ENCODE results near the gene PRKN. TPM values are rescaled to one million over a fixed set of nuclear protein-coding genes. Genes with fewer than 3 reads are reported as not detected.

The PRKN gene
- total and polyA plus RNA-seq, 2 donors (not counting 3 experiments of a cell fraction or from before 2014, with no cell fraction given): 0.06 TPM; not detected in 1

DNA sequence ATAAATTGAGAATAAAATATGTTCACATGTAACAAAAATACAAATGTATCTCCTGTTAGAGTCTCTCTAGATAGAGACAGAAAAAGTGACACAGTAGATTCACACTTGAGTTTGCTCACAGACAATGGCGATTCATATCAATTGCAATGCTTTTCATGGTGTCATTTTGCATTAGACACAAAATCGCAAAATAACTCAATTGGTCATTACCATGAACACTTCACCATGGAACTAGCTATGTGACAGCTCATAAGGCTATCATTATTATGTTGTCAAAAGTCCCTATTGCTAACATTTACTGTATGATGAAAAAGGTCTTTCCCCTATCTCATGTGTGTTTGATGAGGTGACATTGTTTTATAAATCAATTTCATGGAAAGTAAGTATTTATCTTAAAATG, 1204.2 kb downstream of the PRKN start:
- no peaks in the 10 kb centered on the region for H3K27me3 ChIP-seq (ENCODE audit: control insufficient read depth in 2 of 2, insufficient read depth in 2 of 2, low read length in 2 of 2)
- H3K9ac ChIP-seq (replicated peaks; ENCODE audit: extremely low read depth, insufficient read depth, low read length): no peak overlapping the region
- ChIA-PET CTCF (no interaction called here), POLR2A (no interaction called here)
- no peak for FAIRE-seq
- H3K4me1 ChIP-seq (ENCODE audit: control insufficient read depth, extremely low read depth, insufficient read depth, low read length): no peaks in the 10 kb centered on the region
- H3K27ac ChIP-seq (ENCODE audit: insufficient read depth, low read depth, low read length): no peak overlapping the region
- H3K9me3 ChIP-seq (replicated peaks; ENCODE audit: control insufficient read depth, insufficient read depth, low read length): no peaks in the 10 kb centered on the region
- H3K4me3 ChIP-seq (replicated peaks in 1 of 3; ENCODE audit: insufficient read depth in 1 of 3, low read depth in 1 of 3, low read length in 3 of 3): no peak overlapping the region
- H4K20me1 ChIP-seq (replicated peaks; ENCODE audit: control insufficient read depth, extremely low read depth, insufficient read depth, low read length): no peaks in the 10 kb centered on the region
- dilution Hi-C loops (cut with MboI; ENCODE audit: extremely low pct_ligation_motif_present, low sequenced_read_pairs): no loop called here
- TF ChIP-seq, protein P1, sequence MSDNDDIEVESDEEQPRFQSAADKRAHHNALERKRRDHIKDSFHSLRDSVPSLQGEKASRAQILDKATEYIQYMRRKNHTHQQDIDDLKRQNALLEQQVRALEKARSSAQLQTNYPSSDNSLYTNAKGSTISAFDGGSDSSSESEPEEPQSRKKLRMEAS (IDR thresholded peaks at IDR 0.05; ENCODE audit: insufficient read depth, insufficient read length): no peak
- no peak for TF ChIP-seq JUN (IDR thresholded peaks at IDR 0.05; ENCODE audit: borderline replicate concordance, insufficient read depth, insufficient read length, low read depth)
- TF ChIP-seq EZH2 (IDR thresholded peaks at IDR 0.05; ENCODE audit: borderline replicate concordance, low read depth, low read length, severe bottlenecking): no peak
- TF ChIP-seq, protein P2, sequence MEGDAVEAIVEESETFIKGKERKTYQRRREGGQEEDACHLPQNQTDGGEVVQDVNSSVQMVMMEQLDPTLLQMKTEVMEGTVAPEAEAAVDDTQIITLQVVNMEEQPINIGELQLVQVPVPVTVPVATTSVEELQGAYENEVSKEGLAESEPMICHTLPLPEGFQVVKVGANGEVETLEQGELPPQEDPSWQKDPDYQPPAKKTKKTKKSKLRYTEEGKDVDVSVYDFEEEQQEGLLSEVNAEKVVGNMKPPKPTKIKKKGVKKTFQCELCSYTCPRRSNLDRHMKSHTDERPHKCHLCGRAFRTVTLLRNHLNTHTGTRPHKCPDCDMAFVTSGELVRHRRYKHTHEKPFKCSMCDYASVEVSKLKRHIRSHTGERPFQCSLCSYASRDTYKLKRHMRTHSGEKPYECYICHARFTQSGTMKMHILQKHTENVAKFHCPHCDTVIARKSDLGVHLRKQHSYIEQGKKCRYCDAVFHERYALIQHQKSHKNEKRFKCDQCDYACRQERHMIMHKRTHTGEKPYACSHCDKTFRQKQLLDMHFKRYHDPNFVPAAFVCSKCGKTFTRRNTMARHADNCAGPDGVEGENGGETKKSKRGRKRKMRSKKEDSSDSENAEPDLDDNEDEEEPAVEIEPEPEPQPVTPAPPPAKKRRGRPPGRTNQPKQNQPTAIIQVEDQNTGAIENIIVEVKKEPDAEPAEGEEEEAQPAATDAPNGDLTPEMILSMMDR (IDR thresholded peaks at IDR 0.05; ENCODE audit: extremely low read depth in 1 of 2, insufficient read depth in 1 of 2, low read depth in 1 of 2, low read length in 2 of 2): no peak
- no peak for TF ChIP-seq POLR2AphosphoS5 (IDR thresholded peaks at IDR 0.05; ENCODE audit: insufficient read depth, low read depth, low read length)
- TF ChIP-seq FOS (IDR thresholded peaks at IDR 0.05; ENCODE audit: borderline replicate concordance, insufficient read depth, low read length): no peak
- no peak for TF ChIP-seq POLR2A (IDR thresholded peaks at IDR 0.05; ENCODE audit: low read depth, low read length)
- no peak for TF ChIP-seq MYC (IDR thresholded peaks at IDR 0.05; ENCODE audit: low read depth, low read length)
- TF ChIP-seq GATA2 (IDR thresholded peaks at IDR 0.05; ENCODE audit: insufficient read depth, insufficient read length, low read depth, low read length): no peak
- no peaks in the 10 kb centered on the region for H3K9me1 ChIP-seq (replicated peaks; ENCODE audit: control insufficient read depth, extremely low read depth, insufficient read depth, low read length)
- intact Hi-C loops (cut with micrococcal nuclease): no loop called here
- no peaks in the 10 kb centered on the region for H3K36me3 ChIP-seq (ENCODE audit: control insufficient read depth in 2 of 2, extremely low read depth in 1 of 2, insufficient read depth in 2 of 2, low read length in 2 of 2)
- H2AFZ ChIP-seq (ENCODE audit: low read depth, low read length): no peak overlapping the region
- H3K4me2 ChIP-seq (ENCODE audit: insufficient read depth, low read length): no peak overlapping the region
- no peaks in the 10 kb centered on the region for H3K79me2 ChIP-seq (ENCODE audit: control insufficient read depth, insufficient read depth, low read length)
- no TSS peak for BruUV-seq (replicated peaks)
- no peak for DNase-seq (ENCODE audit: low read depth, low spot score)

All from endothelial cell of umbilical vein (primary cell).